H1 (cell line): ENCODE measurements around the gene NUFIP2.

Source experiments
- GABPA ChIP-seq: IDR thresholded peaks from 2 replicates; pipeline ENCODE4 v1.6.1; 2011; ENCODE audit warnings: mild to moderate bottlenecking, low read length, moderate library complexity, borderline replicate concordance; ENCODE audit not compliant: insufficient read depth
- SIX5 ChIP-seq: IDR thresholded peaks from 2 replicates; pipeline ENCODE4 v1.6.1; 2011; ENCODE audit warnings: mild to moderate bottlenecking, low read depth, low read length

- no peak for TF ChIP-seq GABPA
- TF ChIP-seq SIX5: no peak
Measured at GRCh38 chr17:29210879-29211278, 83.1 kb downstream of the NUFIP2 start.
